Neural progenitor cell (in vitro differentiated cells): Measurements from ENCODE around the gene POR. TPM values are rescaled to one million over a fixed set of nuclear protein-coding genes. Genes with fewer than 3 reads are reported as not detected.

Source experiments
- DNase-seq: peaks from one replicate; pipeline ENCODE4 v3.0.0-alpha.2; 2016; ENCODE audit warnings: low spot score
- H2AFZ ChIP-seq: fragments of 200-600 bp; sonication (generic); replicated peaks from 2 replicates; pipeline ENCODE4 v1.6.1; 2016; ENCODE audit warnings: antibody characterized with exemption
- H3F3A ChIP-seq: fragments of 200-600 bp; sonication (generic); 2 replicates; pipeline ENCODE4 v1.6.1; 2016; ENCODE audit warnings: antibody characterized with exemption, low read depth
- H3K27ac ChIP-seq: fragments of 200-600 bp; sonication (generic); 2 replicates; pipeline ENCODE4 v1.5.1; 2016; ENCODE audit warnings: mild to moderate bottlenecking
- H3K27me3 ChIP-seq: fragments of 200-600 bp; sonication (generic); 2 replicates; pipeline ENCODE4 v1.6.1; 2016; ENCODE audit warnings: mild to moderate bottlenecking, moderate library complexity
- H3K36me3 ChIP-seq: fragments of 200-600 bp; sonication (generic); 2 replicates; pipeline ENCODE4 v1.5.1; 2016
- H3K4me1 ChIP-seq: fragments of 200-600 bp; sonication (generic); 2 replicates; pipeline ENCODE4 v1.6.1; 2016; ENCODE audit warnings: mixed run types
- H3K4me2 ChIP-seq: fragments of 200-600 bp; sonication (generic); 2 replicates; pipeline ENCODE4 v1.6.1; 2016
- H3K4me3 ChIP-seq: fragments of 200-600 bp; sonication (generic); 2 replicates; pipeline ENCODE4 v1.5.1; 2016
- H3K79me2 ChIP-seq: fragments of 200-600 bp; sonication (generic); 2 replicates; pipeline ENCODE4 v1.6.1; 2016; ENCODE audit warnings: low read depth
- H3K9ac ChIP-seq: fragments of 200-600 bp; sonication (generic); 2 replicates; pipeline ENCODE4 v1.6.1; 2016
- H3K9me3 ChIP-seq: fragments of 200-600 bp; sonication (generic); 2 replicates; pipeline ENCODE4 v1.5.1; 2016; ENCODE audit warnings: low read depth
- H4K20me1 ChIP-seq: fragments of 200-600 bp; sonication (generic); 2 replicates; pipeline ENCODE4 v1.6.1; 2016; ENCODE audit warnings: low read depth
- H3K27ac Mint-ChIP-seq: 3 replicates; pipeline ENCODE4 v1.8.0; 2021; ENCODE audit warnings: mixed read lengths
- H3K27me3 Mint-ChIP-seq: 2 replicates; pipeline ENCODE4 v1.8.0; 2022; ENCODE audit warnings: low read depth, mild to moderate bottlenecking, inconsistent platforms, moderate library complexity, mixed read lengths; ENCODE audit not compliant: insufficient read depth
- H3K36me3 Mint-ChIP-seq: 3 replicates; pipeline ENCODE4 v1.8.0; 2021; ENCODE audit warnings: mixed read lengths
- H3K4me1 Mint-ChIP-seq: 3 replicates; pipeline ENCODE4 v1.8.0; 2021; ENCODE audit warnings: mixed read lengths
- H3K4me3 Mint-ChIP-seq: 3 replicates; pipeline ENCODE4 v1.8.0; 2021; ENCODE audit warnings: mild to moderate bottlenecking, moderate library complexity, mixed read lengths
- H3K9me3 Mint-ChIP-seq: 3 replicates; pipeline ENCODE4 v1.8.0; 2020; ENCODE audit warnings: mixed read lengths
- CTCF ChIP-seq: fragments of 200-600 bp; sonication (generic); IDR thresholded peaks from 2 replicates; pipeline ENCODE4 v1.5.1; 2017; ENCODE audit warnings: antibody characterized with exemption, mild to moderate bottlenecking
- EZH2 ChIP-seq: fragments of 200-600 bp; sonication (generic); IDR thresholded peaks from 2 replicates; pipeline ENCODE4 v1.6.1; 2017; ENCODE audit warnings: antibody characterized with exemption, mild to moderate bottlenecking, moderate library complexity
- EZH2phosphoT487 ChIP-seq: fragments of 200-600 bp; sonication (generic); IDR thresholded peaks from 2 replicates; pipeline ENCODE4 v1.6.1; 2017; ENCODE audit warnings: antibody characterized with exemption
- total RNA-seq: library from RNA; depleted of rRNA; stranded (reverse); fragments of >200 nt; gene quantifications from 2 replicates; pipeline ENCODE4 v1.2.3, GENCODE V29; 2015; ENCODE audit warnings: low replicate concordance

Gene POR
- total RNA-seq, 1 donor from 2014 or later: 38.6 TPM

GRCh38 chr7:75996476-75996875 is 81.5 kb downstream of the POR start:
- Mint-ChIP-seq H3K4me3 (no peak overlapping the region), H3K9me3 (peaks cover 2% of the 10 kb centered on the region), H3K4me1 (peaks cover 16% of the 10 kb centered on the region), H3K27me3 (peaks cover 10% of the 10 kb centered on the region), H3K27ac (no peak overlapping the region), H3K36me3 (peaks cover 24% of the 10 kb centered on the region)
- H3K9me3 ChIP-seq: no peaks in the 10 kb centered on the region
- H3K79me2 ChIP-seq: no peaks in the 10 kb centered on the region
- no peak overlapping the region for H3K9ac ChIP-seq
- no peaks in the 10 kb centered on the region for H3K36me3 ChIP-seq
- DNase-seq: no peak
- H3K4me1 ChIP-seq: peaks cover 11% of the 10 kb centered on the region
- TF ChIP-seq EZH2phosphoT487 (no peak), EZH2 (no peak), CTCF (no peak)
- no peak overlapping the region for H2AFZ ChIP-seq
- no peak overlapping the region for H3K4me2 ChIP-seq
- H4K20me1 ChIP-seq: peaks cover 6% of the 10 kb centered on the region
- no peaks in the 10 kb centered on the region for H3K27me3 ChIP-seq
- no peak overlapping the region for H3K4me3 ChIP-seq
- H3F3A ChIP-seq: peaks cover 22% of the 10 kb centered on the region
- no peak overlapping the region for H3K27ac ChIP-seq

GRCh38 chr7:75998038-75998437 is 83.1 kb downstream of the POR start:
- H3K9me3 ChIP-seq: no peaks in the 10 kb centered on the region
- H3K79me2 ChIP-seq: no peaks in the 10 kb centered on the region
- H2AFZ ChIP-seq: no peak overlapping the region
- H3K4me1 ChIP-seq: peaks cover 10% of the 10 kb centered on the region
- Mint-ChIP-seq H3K27me3 (peaks cover 6% of the 10 kb centered on the region), H3K27ac (no peak overlapping the region), H3K9me3 (peaks cover 2% of the 10 kb centered on the region), H3K4me3 (no peak overlapping the region), H3K36me3 (peaks cover 24% of the 10 kb centered on the region), H3K4me1 (peaks cover 13% of the 10 kb centered on the region)
- no peaks in the 10 kb centered on the region for H3K36me3 ChIP-seq
- H3F3A ChIP-seq: peaks cover 17% of the 10 kb centered on the region
- peaks cover 6% of the 10 kb centered on the region for H4K20me1 ChIP-seq
- no peak for DNase-seq
- H3K4me3 ChIP-seq: no peak overlapping the region
- no peaks in the 10 kb centered on the region for H3K27me3 ChIP-seq
- no peak overlapping the region for H3K27ac ChIP-seq
- no peak overlapping the region for H3K9ac ChIP-seq
- H3K4me2 ChIP-seq: no peak overlapping the region
- TF ChIP-seq EZH2phosphoT487: no peak
- no peak for TF ChIP-seq EZH2
- no peak for TF ChIP-seq CTCF

GRCh38 chr7:76000566-76000965 is 85.6 kb downstream of the POR start:
- Mint-ChIP-seq H3K36me3 (peaks cover 28% of the 10 kb centered on the region), H3K4me3 (no peak overlapping the region), H3K27me3 (peaks cover 6% of the 10 kb centered on the region), H3K9me3 (peaks cover 2% of the 10 kb centered on the region), H3K27ac (no peak overlapping the region), H3K4me1 (peaks cover 3% of the 10 kb centered on the region)
- no peak for TF ChIP-seq EZH2phosphoT487
- no peak for TF ChIP-seq CTCF
- TF ChIP-seq EZH2: no peak
- DNase-seq: no peak
- H3K27me3 ChIP-seq: no peaks in the 10 kb centered on the region
- H3K4me2 ChIP-seq: no peak overlapping the region
- peaks cover under 1% of the 10 kb centered on the region for H3F3A ChIP-seq
- H3K4me3 ChIP-seq: no peak overlapping the region
- no peaks in the 10 kb centered on the region for H4K20me1 ChIP-seq
- H3K27ac ChIP-seq: no peak overlapping the region
- H3K9ac ChIP-seq: no peak overlapping the region
- H3K79me2 ChIP-seq: no peaks in the 10 kb centered on the region
- H3K9me3 ChIP-seq: no peaks in the 10 kb centered on the region
- H3K4me1 ChIP-seq: no peaks in the 10 kb centered on the region
- H3K36me3 ChIP-seq: no peaks in the 10 kb centered on the region
- H2AFZ ChIP-seq: no peak overlapping the region
